ENCODE measurements around the gene WSCD2.

- TF ChIP-seq CTCF (conservative IDR thresholded peaks at IDR 0.05): no peak
- TF ChIP-seq ZFX (IDR thresholded peaks at IDR 0.05): no peak
These were observed 118.0 kb downstream of the WSCD2 start for GRCh38 chr12:108247130-108247529.

All from C4-2B (cell line).